Progenitor cell of endocrine pancreas (in vitro differentiated cells): ENCODE results near the gene SPTBN2. TPM values are rescaled to one million over a fixed set of nuclear protein-coding genes. Genes with fewer than 3 reads are reported as not detected.

Experiments
- DNase-seq: peaks from one replicate; pipeline ENCODE4 v3.0.0; 2021; ENCODE audit warnings: low spot score; ENCODE audit not compliant: unreplicated experiment
- H3K27ac Mint-ChIP-seq: 2 replicates; pipeline ENCODE4 v1.8.0; 2021; ENCODE audit warnings: mild to moderate bottlenecking, moderate library complexity, mixed read lengths
- H3K27me3 Mint-ChIP-seq: 2 replicates; pipeline ENCODE4 v1.8.0; 2021; ENCODE audit warnings: mixed read lengths
- H3K36me3 Mint-ChIP-seq: 2 replicates; pipeline ENCODE4 v1.8.0; 2022; ENCODE audit warnings: mixed read lengths; ENCODE audit not compliant: insufficient read depth
- H3K4me1 Mint-ChIP-seq: 2 replicates; pipeline ENCODE4 v1.8.0; 2021; ENCODE audit warnings: low read depth, mixed read lengths
- H3K4me3 Mint-ChIP-seq: 2 replicates; pipeline ENCODE4 v1.8.0; 2021; ENCODE audit warnings: low read depth, mild to moderate bottlenecking, moderate library complexity, mixed read lengths
- H3K9me3 Mint-ChIP-seq: 2 replicates; pipeline ENCODE4 v1.8.0; 2021; ENCODE audit warnings: low read depth, mixed read lengths
- total RNA-seq: library from RNA; stranded (reverse); gene quantifications from 2 replicates; pipeline ENCODE4 v1.2.1, GENCODE V29; 2021
- TF ChIP-seq, protein P1 (sequence below): fragments of 200-600 bp; sonication (generic); IDR thresholded peaks from one replicate; pipeline ENCODE4 v1.5.0; 2021; ENCODE audit warnings: antibody characterized with exemption, mild to moderate bottlenecking; ENCODE audit not compliant: unreplicated experiment

Gene SPTBN2
- total RNA-seq, 1 donor from 2014 or later, result 54.0 TPM

GRCh38 chr11:66639066-66639813 lies 89.8 kb downstream of the SPTBN2 start:
- Mint-ChIP-seq H3K27ac (peak overlapping the region; percentile 99), H3K4me1 (peaks cover 54% of the 10 kb centered on the region), H3K36me3 (peaks cover 33% of the 10 kb centered on the region), H3K27me3 (no peaks in the 10 kb centered on the region), H3K4me3 (peak overlapping the region; percentile 97), H3K9me3 (no peaks in the 10 kb centered on the region)
- TF ChIP-seq, protein P1, sequence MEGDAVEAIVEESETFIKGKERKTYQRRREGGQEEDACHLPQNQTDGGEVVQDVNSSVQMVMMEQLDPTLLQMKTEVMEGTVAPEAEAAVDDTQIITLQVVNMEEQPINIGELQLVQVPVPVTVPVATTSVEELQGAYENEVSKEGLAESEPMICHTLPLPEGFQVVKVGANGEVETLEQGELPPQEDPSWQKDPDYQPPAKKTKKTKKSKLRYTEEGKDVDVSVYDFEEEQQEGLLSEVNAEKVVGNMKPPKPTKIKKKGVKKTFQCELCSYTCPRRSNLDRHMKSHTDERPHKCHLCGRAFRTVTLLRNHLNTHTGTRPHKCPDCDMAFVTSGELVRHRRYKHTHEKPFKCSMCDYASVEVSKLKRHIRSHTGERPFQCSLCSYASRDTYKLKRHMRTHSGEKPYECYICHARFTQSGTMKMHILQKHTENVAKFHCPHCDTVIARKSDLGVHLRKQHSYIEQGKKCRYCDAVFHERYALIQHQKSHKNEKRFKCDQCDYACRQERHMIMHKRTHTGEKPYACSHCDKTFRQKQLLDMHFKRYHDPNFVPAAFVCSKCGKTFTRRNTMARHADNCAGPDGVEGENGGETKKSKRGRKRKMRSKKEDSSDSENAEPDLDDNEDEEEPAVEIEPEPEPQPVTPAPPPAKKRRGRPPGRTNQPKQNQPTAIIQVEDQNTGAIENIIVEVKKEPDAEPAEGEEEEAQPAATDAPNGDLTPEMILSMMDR, result no peak
- DNase-seq, result no peak

GRCh38 chr11:66638177-66639065 lies 90.6 kb downstream of the SPTBN2 start, which contains the start of gene RBM4:
TSS of gene RBM4 (plus strand) at chr11:66638703. CDS start at chr11:66639712, 1,009 bp downstream.
- TF ChIP-seq, protein P1, result no peak
- H3K36me3 Mint-ChIP-seq, result peaks cover 31% of the 10 kb centered on the region
- no peaks in the 10 kb centered on the region for H3K27me3 Mint-ChIP-seq
- no peaks in the 10 kb centered on the region for H3K9me3 Mint-ChIP-seq
- DNase-seq, result peak; percentile 94
- H3K4me3 Mint-ChIP-seq, result peak within 1 kb of the TSS; percentile 97
- peak within 1 kb of the TSS; percentile 99 for H3K27ac Mint-ChIP-seq
- peaks cover 49% of the 10 kb centered on the region for H3K4me1 Mint-ChIP-seq

GRCh38 chr11:66637557-66638176 lies 91.3 kb downstream of the SPTBN2 start:
- Mint-ChIP-seq H3K4me3 (peak overlapping the region; percentile 97), H3K4me1 (peaks cover 41% of the 10 kb centered on the region), H3K9me3 (no peaks in the 10 kb centered on the region), H3K36me3 (peaks cover 24% of the 10 kb centered on the region), H3K27me3 (no peaks in the 10 kb centered on the region), H3K27ac (peak overlapping the region; percentile 99)
- TF ChIP-seq, protein P1, result no peak
- no peak for DNase-seq

GRCh38 chr11:66636411-66636810 lies 92.6 kb downstream of the SPTBN2 start:
- peak overlapping the region; percentile 65 for H3K27ac Mint-ChIP-seq
- TF ChIP-seq, protein P1, result no peak
- H3K4me1 Mint-ChIP-seq, result peaks cover 28% of the 10 kb centered on the region
- H3K4me3 Mint-ChIP-seq, result no peak overlapping the region
- no peaks in the 10 kb centered on the region for H3K27me3 Mint-ChIP-seq
- peaks cover 22% of the 10 kb centered on the region for H3K36me3 Mint-ChIP-seq
- H3K9me3 Mint-ChIP-seq, result no peaks in the 10 kb centered on the region
- DNase-seq, result no peak

Other genes starting within 250 kb of the SPTBN2 start
- 78.7 and 79.7 TPM in 2 replicates for gene DPP3, start 248.8 kb downstream of the SPTBN2 start, total RNA-seq
- gene BBS1, start 218.6 kb downstream of the SPTBN2 start, total RNA-seq, result 75.4 and 80.3 TPM in 2 replicates
- gene ZDHHC24, start 183.2 kb downstream of the SPTBN2 start, total RNA-seq, result 9.7 and 10.5 TPM in 2 replicates
- 0.43 and 0.44 TPM in 2 replicates for gene ACTN3, start 182.3 kb downstream of the SPTBN2 start, total RNA-seq
- gene CTSF, start 160.6 kb downstream of the SPTBN2 start, total RNA-seq, result 3.6 and 4.1 TPM in 2 replicates
- gene CCDC87, start 136.2 kb downstream of the SPTBN2 start, total RNA-seq, result 0.89 and 1.1 TPM in 2 replicates
- gene CCS, start 136.0 kb downstream of the SPTBN2 start, total RNA-seq, result 48.9 and 49.7 TPM in 2 replicates
- 119 and 124 TPM in 2 replicates for gene RBM14, start 112.6 kb downstream of the SPTBN2 start, total RNA-seq
- gene RBM4, start 90.5 kb downstream of the SPTBN2 start, total RNA-seq, result 239 and 258 TPM in 2 replicates
- gene RBM4B, start 51.3 kb downstream of the SPTBN2 start, total RNA-seq, result 71.0 and 71.7 TPM in 2 replicates
- 32.7 and 33.3 TPM in 2 replicates for gene RCE1, start 114.2 kb upstream of the SPTBN2 start, total RNA-seq
- 19.6 and 20.2 TPM in 2 replicates for gene LRFN4, start 127.8 kb upstream of the SPTBN2 start, total RNA-seq
- gene PC, start 229.2 kb upstream of the SPTBN2 start, total RNA-seq, result 25.0 and 26.5 TPM in 2 replicates
- not detected in 2 replicates for gene C11orf86, start 246.1 kb upstream of the SPTBN2 start, total RNA-seq